Measurements from ENCODE around the gene ANO4.

- TF ChIP-seq POLR2A (IDR thresholded peaks at IDR 0.05) (no peak), CTCF (IDR thresholded peaks at IDR 0.05) (no peak)
These were observed 333.1 kb downstream of the ANO4 start for GRCh38 chr12:101127521-101128219.

All from ovary (tissue), 3 donors.